OCI-LY7 (cell line): ENCODE measurements around the gene EXOG. TPM values are rescaled to one million over a fixed set of nuclear protein-coding genes. Genes with fewer than 3 reads are reported as not detected.

ENCODE experiments used
- BruUV-seq: library from RNA; stranded (reverse); fragments of 400-500 nt; replicated peaks from 2 replicates; lab custom pipeline; 2021; lab: Mats Ljungman, UMichigan
- CTCF ChIA-PET: fragments of 300-600 bp; sonication (Branson Sonifier 250); formaldehyde crosslinking; loops from one replicate; lab custom pipeline; 2022; ENCODE audit warnings: antibody characterized with exemption; ENCODE audit not compliant: unreplicated experiment; lab: Charles Lee
- POLR2A ChIA-PET: fragments of 300-600 bp; sonication (Branson Sonifier 250); formaldehyde crosslinking; loops from one replicate; lab custom pipeline; 2022; ENCODE audit warnings: antibody characterized with exemption; lab: Charles Lee
- DNase-seq: peaks from one replicate; pipeline ENCODE4 v3.0.0-alpha.2; 2015; ENCODE audit warnings: low spot score
- H2AFZ ChIP-seq: fragments of 200-600 bp; sonication (generic), shearing (Covaris generic); 2 replicates; pipeline ENCODE4 v1.6.1; 2014; ENCODE audit warnings: mild to moderate bottlenecking, antibody characterized with exemption, low read length, moderate library complexity
- H3K27ac ChIP-seq: fragments of 200-600 bp; sonication (generic); 2 replicates; pipeline ENCODE4 v1.5.1; 2014; ENCODE audit warnings: mixed run types, low read depth, mild to moderate bottlenecking, moderate library complexity, low read length, inconsistent platforms; ENCODE audit not compliant: poor library complexity, severe bottlenecking
- H3K36me3 ChIP-seq: fragments of 200-600 bp; sonication (generic); 2 replicates; pipeline ENCODE4 v1.6.1; 2014; ENCODE audit warnings: mild to moderate bottlenecking, antibody characterized with exemption, low read length, moderate library complexity, mixed read lengths; ENCODE audit not compliant: insufficient read depth
- H3K4me1 ChIP-seq: fragments of 200-600 bp; sonication (generic); 2 replicates; pipeline ENCODE4 v1.5.1; 2014; ENCODE audit warnings: mild to moderate bottlenecking, low read length; ENCODE audit not compliant: insufficient read depth, poor library complexity, severe bottlenecking
- H3K4me2 ChIP-seq: fragments of 200-600 bp; sonication (generic); 2 replicates; pipeline ENCODE4 v1.6.1; 2014; ENCODE audit warnings: mild to moderate bottlenecking, low read length
- H3K4me3 ChIP-seq: fragments of 200-600 bp; sonication (generic); 2 replicates; pipeline ENCODE4 v1.5.1; 2014; ENCODE audit warnings: mild to moderate bottlenecking, low read depth, low read length; ENCODE audit not compliant: poor library complexity, severe bottlenecking
- H3K79me2 ChIP-seq: fragments of 200-600 bp; sonication (generic); 2 replicates; pipeline ENCODE4 v1.6.1; 2016; ENCODE audit warnings: low read depth, mild to moderate bottlenecking, low read length, moderate library complexity, mixed read lengths; ENCODE audit not compliant: insufficient read depth
- H3K9me2 ChIP-seq: fragments of 200-600 bp; sonication (generic); 2 replicates; pipeline ENCODE4 v1.6.1; 2016; ENCODE audit warnings: mild to moderate bottlenecking, low read length, mixed read lengths; ENCODE audit not compliant: insufficient read depth
- H3K9me3 ChIP-seq: fragments of 200-600 bp; sonication (generic); 2 replicates; pipeline ENCODE4 v1.6.1; 2014; ENCODE audit warnings: mild to moderate bottlenecking, mixed run types, low read length, mixed read lengths
- H4K20me1 ChIP-seq: fragments of 200-600 bp; sonication (generic); 2 replicates; pipeline ENCODE4 v1.6.1; 2014; ENCODE audit warnings: mild to moderate bottlenecking, antibody characterized with exemption, low read length, moderate library complexity, mixed read lengths; ENCODE audit not compliant: insufficient read depth
- CTCF ChIP-seq: fragments of 200-600 bp; sonication (generic); conservative IDR thresholded peaks from 2 replicates; pipeline ENCODE4 v1.5.1; 2014; ENCODE audit warnings: mild to moderate bottlenecking, antibody characterized with exemption, low read length, moderate library complexity, mixed read lengths
- EZH2phosphoT487 ChIP-seq: fragments of 200-600 bp; sonication (generic); IDR thresholded peaks from 2 replicates; pipeline ENCODE4 v1.6.1; 2018; ENCODE audit warnings: low read depth, borderline replicate concordance, mild to moderate bottlenecking, mixed run types, antibody characterized with exemption, low read length, moderate library complexity, mixed read lengths
- intact Hi-C: fragments of 100-400 bp; cut with micrococcal nuclease; formaldehyde crosslinking; loops from one replicate; pipeline ENCODE4 v1.10.0; 2022; ENCODE audit not compliant: unreplicated experiment
- total RNA-seq, 2 experiments: library from RNA; depleted of rRNA in 1 of 2; stranded (reverse); fragments of >200 nt in 1 of 2; shearing (Covaris generic) in 1 of 2; gene quantifications; 2 replicates each; pipeline ENCODE4 v1.2.3, GENCODE V29; 2014 to 2022

EXOG gene
- total RNA-seq, 2 experiments from 2014 or later = 30.7 to 41.2 TPM

GRCh38 chr3:38564631-38565338, 68.6 kb downstream of the EXOG start:
- POLR2A ChIA-PET = no interaction called here
- H3K4me3 ChIP-seq = no peak overlapping the region
- intact Hi-C loops = no loop called here

DNA sequence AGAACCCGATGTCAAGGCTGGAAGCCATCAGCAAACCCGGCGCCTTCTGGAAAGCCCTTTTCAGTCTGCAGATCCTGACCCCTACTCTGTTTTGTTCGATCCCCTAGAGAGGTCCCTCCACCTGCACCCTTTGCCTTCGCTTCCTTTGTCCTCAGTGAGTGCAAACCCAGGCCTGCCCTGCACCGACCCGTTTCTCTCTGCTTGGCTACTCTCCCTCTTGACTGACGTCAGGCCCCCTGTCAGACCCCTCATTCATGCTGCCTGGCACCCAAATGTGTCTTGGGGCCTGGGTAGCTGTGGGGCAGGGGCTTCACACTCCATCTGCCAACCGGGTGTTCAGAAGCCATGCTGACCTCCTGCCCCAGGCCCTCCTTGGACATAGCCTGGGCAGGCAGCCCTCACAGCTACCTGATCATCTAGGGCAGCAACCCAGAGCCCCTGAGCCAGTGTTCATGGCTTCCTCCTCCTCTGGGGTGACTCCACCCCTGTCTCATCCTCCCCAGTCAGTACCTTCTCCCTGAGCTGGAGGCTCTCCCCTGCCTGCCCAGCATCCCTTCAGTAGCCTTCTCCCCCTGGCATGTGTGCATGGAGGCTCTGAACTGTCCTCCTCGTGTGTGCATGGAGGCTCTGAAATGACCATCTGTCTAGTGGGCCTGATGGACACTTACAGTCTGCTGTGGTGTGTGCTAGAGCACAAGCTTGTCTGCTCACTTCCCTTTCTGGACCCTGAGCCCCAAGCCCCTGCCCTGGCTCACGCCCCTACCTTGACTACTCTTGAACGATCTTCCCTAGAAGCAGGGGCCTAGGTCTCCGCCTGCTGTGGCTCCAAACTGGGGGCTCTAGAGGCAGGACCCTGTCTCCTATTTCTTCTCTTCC, 69.4 kb downstream of the EXOG start:
- Histone ChIP-seq H3K27ac (no peak overlapping the region), H3K79me2 (no peaks in the 10 kb centered on the region), H3K4me3 (no peak overlapping the region), H4K20me1 (no peaks in the 10 kb centered on the region), H3K9me2 (no peaks in the 10 kb centered on the region), H3K4me2 (no peak overlapping the region), H3K4me1 (no peaks in the 10 kb centered on the region), H3K36me3 (no peaks in the 10 kb centered on the region), H3K9me3 (no peaks in the 10 kb centered on the region), H2AFZ (no peak overlapping the region)
- DNase-seq = no peak
- ChIA-PET POLR2A (no interaction called here), CTCF (interaction anchor here (0.6 kb wide), 1 partner anchor 46 kb away, joined by 3 read pairs; no protein-coding TSS in a partner anchor)
- intact Hi-C loops = no loop called here
- TF ChIP-seq CTCF (no peak), EZH2phosphoT487 (no peak)
- no TSS peak for BruUV-seq

More at GRCh38 chr3:38564631-38565338, 68.6 kb downstream of the EXOG start:
- Histone ChIP-seq H2AFZ (no peak overlapping the region), H4K20me1 (no peaks in the 10 kb centered on the region), H3K9me3 (no peaks in the 10 kb centered on the region), H3K9me2 (no peaks in the 10 kb centered on the region), H3K4me2 (no peak overlapping the region), H3K79me2 (no peaks in the 10 kb centered on the region), H3K27ac (no peak overlapping the region), H3K36me3 (no peaks in the 10 kb centered on the region), H3K4me1 (no peaks in the 10 kb centered on the region)
- CTCF ChIA-PET = interaction anchor here (0.6 kb wide), 1 partner anchor 66 kb away, joined by 3 read pairs; no protein-coding TSS in a partner anchor
- BruUV-seq = no TSS peak
- DNase-seq = no peak
- TF ChIP-seq CTCF = no peak
- no peak for TF ChIP-seq EZH2phosphoT487
